Osteoblast (primary cell): ENCODE results near the gene EMB. TPM values are rescaled to one million over a fixed set of nuclear protein-coding genes. Genes with fewer than 3 reads are reported as not detected.
"Not testable (repeated sequence)": the region's sequence is repeated elsewhere in the genome, so short reads cannot be mapped to it uniquely, and the experiment has no call there.

Experiments
- DNase-seq: peaks from one replicate; pipeline ENCODE4 v3.0.0; 2011; ENCODE audit warnings: low spot score, mixed read lengths; ENCODE audit not compliant: insufficient read length; ENCODE audit errors: missing footprints
- H2AFZ ChIP-seq: 2 replicates; pipeline ENCODE4 v1.6.0; 2011; ENCODE audit warnings: mild to moderate bottlenecking, low read length
- H3K27ac ChIP-seq: 2 replicates; pipeline ENCODE4 v1.5.1; 2011; ENCODE audit warnings: mild to moderate bottlenecking, low read depth, low read length, moderate library complexity
- H3K27me3 ChIP-seq: 2 replicates; pipeline ENCODE4 v1.6.0; 2012; ENCODE audit warnings: mild to moderate bottlenecking, control low read depth, inconsistent platforms, low read length, moderate library complexity; ENCODE audit not compliant: insufficient read depth
- H3K36me3 ChIP-seq: 2 replicates; pipeline ENCODE4 v1.5.1; 2011; ENCODE audit warnings: mild to moderate bottlenecking, low read length, control low read depth, moderate library complexity; ENCODE audit not compliant: insufficient read depth
- H3K4me1 ChIP-seq: 2 replicates; pipeline ENCODE4 v1.5.1; 2011; ENCODE audit warnings: mild to moderate bottlenecking, low read length, control low read depth, moderate library complexity; ENCODE audit not compliant: insufficient read depth
- H3K4me2 ChIP-seq: 2 replicates; pipeline ENCODE4 v1.6.0; 2011; ENCODE audit warnings: mild to moderate bottlenecking, low read length; ENCODE audit not compliant: insufficient read depth
- H3K4me3 ChIP-seq: fragments of 200-600 bp; sonication (generic); 3 replicates; pipeline ENCODE4 v1.5.1; 2012; ENCODE audit warnings: mild to moderate bottlenecking, low read length, inconsistent platforms; ENCODE audit not compliant: insufficient read depth
- H3K79me2 ChIP-seq: 2 replicates; pipeline ENCODE4 v1.6.0; 2012; ENCODE audit warnings: mild to moderate bottlenecking, low read length, control low read depth, inconsistent platforms; ENCODE audit not compliant: insufficient read depth
- H3K9me3 ChIP-seq: 2 replicates; pipeline ENCODE4 v1.5.1; 2011; ENCODE audit warnings: low read depth, low read length, control low read depth
- H4K20me1 ChIP-seq: 2 replicates; pipeline ENCODE4 v1.6.0; 2012; ENCODE audit warnings: mild to moderate bottlenecking, low read length, control low read depth; ENCODE audit not compliant: insufficient read depth
- CTCF ChIP-seq: IDR thresholded peaks from 2 replicates; pipeline ENCODE4 v1.5.1; 2011; ENCODE audit warnings: mild to moderate bottlenecking, low read depth, low read length, moderate library complexity; ENCODE audit errors: extremely low read depth
- total RNA-seq: library from RNA; depleted of rRNA; stranded (reverse); fragments of >200 nt; gene quantifications from 2 replicates; pipeline ENCODE4 v1.2.3, GENCODE V29; 2012

The EMB gene
- total RNA-seq, 1 donor = 14.5 TPM

GRCh38 chr5:50441493-50441955 lies 436 bp upstream of the EMB start:
- Histone ChIP-seq H3K79me2 (no peaks in the 10 kb centered on the region), H4K20me1 (no peaks in the 10 kb centered on the region), H3K27ac (no peak overlapping the region), H3K27me3 (no peaks in the 10 kb centered on the region), H2AFZ (peak overlapping the region; percentile 80), H3K4me2 (peak overlapping the region; percentile 68), H3K4me3 (peak overlapping the region; percentile 71), H3K9me3 (no peaks in the 10 kb centered on the region), H3K36me3 (no peaks in the 10 kb centered on the region), H3K4me1 (peaks cover 3% of the 10 kb centered on the region)
- TF ChIP-seq CTCF = no peak
- DNase-seq = peak; percentile 13

GRCh38 chr5:50439221-50439620 lies 1.9 kb downstream of the EMB start:
- no peaks in the 10 kb centered on the region for H3K79me2 ChIP-seq
- no peak for DNase-seq

GRCh38 chr5:50438060-50438459 lies 3.0 kb downstream of the EMB start:
- not testable (repeated sequence) for H3K27ac ChIP-seq, H3K4me1 ChIP-seq, H4K20me1 ChIP-seq, DNase-seq, H3K27me3 ChIP-seq, H3K79me2 ChIP-seq, H3K36me3 ChIP-seq, H3K4me2 ChIP-seq, H3K4me3 ChIP-seq, H3K9me3 ChIP-seq, H2AFZ ChIP-seq

More at GRCh38 chr5:50439221-50439620, 1.9 kb downstream of the EMB start:
- H3K9me3 ChIP-seq = no peaks in the 10 kb centered on the region
- H2AFZ ChIP-seq = no peak overlapping the region
- no peak overlapping the region for H3K4me2 ChIP-seq
- no peak overlapping the region for H3K27ac ChIP-seq
- no peaks in the 10 kb centered on the region for H4K20me1 ChIP-seq
- H3K27me3 ChIP-seq = no peaks in the 10 kb centered on the region
- no peak for TF ChIP-seq CTCF
- H3K4me1 ChIP-seq = peaks cover 3% of the 10 kb centered on the region
- no peak overlapping the region for H3K4me3 ChIP-seq
- H3K36me3 ChIP-seq = no peaks in the 10 kb centered on the region

GRCh38 chr5:50435168-50435567 lies 5.9 kb downstream of the EMB start:
- H2AFZ ChIP-seq = no peak overlapping the region
- H3K36me3 ChIP-seq = no peaks in the 10 kb centered on the region
- H4K20me1 ChIP-seq = no peaks in the 10 kb centered on the region
- H3K4me3 ChIP-seq = no peak overlapping the region
- peaks cover 6% of the 10 kb centered on the region for H3K4me1 ChIP-seq
- no peak overlapping the region for H3K27ac ChIP-seq
- TF ChIP-seq CTCF = no peak
- H3K27me3 ChIP-seq = no peaks in the 10 kb centered on the region
- no peak overlapping the region for H3K4me2 ChIP-seq
- no peaks in the 10 kb centered on the region for H3K9me3 ChIP-seq
- no peak for DNase-seq
- no peaks in the 10 kb centered on the region for H3K79me2 ChIP-seq

GRCh38 chr5:50431133-50431904 lies 9.8 kb downstream of the EMB start:
- DNase-seq, H3K4me3 ChIP-seq, H2AFZ ChIP-seq, H3K27me3 ChIP-seq, H3K9me3 ChIP-seq, H3K79me2 ChIP-seq, H3K4me1 ChIP-seq, H4K20me1 ChIP-seq, H3K36me3 ChIP-seq, H3K27ac ChIP-seq: not testable (repeated sequence)
- peak overlapping the region; percentile 59 for H3K4me2 ChIP-seq

GRCh38 chr5:50423100-50423799 lies 17.8 kb downstream of the EMB start:
- not testable (repeated sequence) for H4K20me1 ChIP-seq, H3K27me3 ChIP-seq, DNase-seq, H3K4me3 ChIP-seq, H3K27ac ChIP-seq, H3K36me3 ChIP-seq, H3K4me2 ChIP-seq, H3K4me1 ChIP-seq, H3K9me3 ChIP-seq, H3K79me2 ChIP-seq, H2AFZ ChIP-seq
